GM18507 (cell line): ENCODE measurements around the gene SERPINA9.
"Not testable (repeated sequence)": the region's sequence is repeated elsewhere in the genome, so short reads cannot be mapped to it uniquely, and the experiment has no call there.

Experiments used
- DNase-seq: peaks from one replicate; pipeline ENCODE4 v3.0.0; 2011; ENCODE audit warnings: low read depth; ENCODE audit not compliant: insufficient read length; ENCODE audit errors: extremely low spot score
- FAIRE-seq: peaks from 2 replicates; lab custom pipeline; 2011; peaks lifted over from hg19 to GRCh38; lab: Jason Lieb, UNC

The SERPINA9 gene

GRCh38 chr14:94476023-94476422 lies at the start of gene SERPINA9:
SERPINA9 (minus strand) TSS chr14:94476197; CDS start chr14:94469840, 6,357 bp downstream.
- FAIRE-seq (no peak), DNase-seq (no peak)

- no peak for DNase-seq
- no peak for FAIRE-seq
Observed at GRCh38 chr14:94524093-94524492, 48.1 kb upstream of the SERPINA9 start.

DNA sequence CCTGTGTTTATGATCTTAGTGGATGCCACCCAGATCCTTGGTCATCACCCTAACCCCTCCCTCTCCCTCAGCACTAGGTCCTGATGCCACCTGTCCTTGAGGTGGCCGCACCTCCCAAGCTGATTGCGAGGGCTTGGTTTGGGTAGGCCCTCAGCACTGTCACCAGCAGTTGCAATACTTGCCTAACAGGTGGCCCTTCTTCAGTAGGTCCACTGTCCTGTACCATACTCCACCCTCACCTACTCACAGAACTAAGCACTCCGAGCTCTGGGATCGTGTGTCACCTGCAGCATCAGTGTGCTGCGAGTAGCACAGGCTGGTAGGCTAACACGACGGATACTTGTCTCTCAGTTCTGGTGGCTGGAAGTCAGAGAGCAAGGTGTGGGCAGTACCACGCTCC lies 47.3 kb upstream of the SERPINA9 start:
- FAIRE-seq (no peak), DNase-seq (no peak)

DNA sequence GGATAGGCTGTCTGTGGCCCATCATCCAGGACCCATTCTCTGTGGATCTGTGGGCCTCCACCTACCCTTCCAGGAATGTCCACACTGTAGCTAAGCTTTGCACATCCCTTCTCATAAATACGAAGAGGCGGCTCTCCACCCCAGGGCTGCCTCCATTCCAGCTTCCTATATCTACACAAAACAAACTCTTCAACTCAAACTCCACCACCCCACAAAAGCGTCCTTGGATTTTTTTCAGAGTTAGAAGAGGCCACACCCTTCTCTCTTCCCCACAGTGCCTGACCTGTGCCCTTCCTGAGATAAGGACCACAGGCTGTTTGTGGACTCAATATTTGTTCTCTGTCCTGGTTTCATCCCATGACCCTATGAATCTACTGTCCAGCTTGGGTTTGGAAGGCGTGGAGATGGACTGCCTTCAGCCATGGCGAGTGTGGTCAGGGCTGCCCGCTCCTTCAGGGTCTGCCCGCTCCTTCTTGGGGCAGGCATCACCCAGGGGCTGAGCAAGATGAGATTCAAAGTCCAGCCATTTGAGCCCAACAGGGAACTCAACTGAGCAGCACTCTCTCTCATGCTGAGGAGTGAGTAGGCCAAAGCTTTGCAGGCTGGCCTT lies 46.2 kb upstream of the SERPINA9 start:
- DNase-seq (no peak), FAIRE-seq (no peak)

GRCh38 chr14:94521375-94522114 lies 45.5 kb upstream of the SERPINA9 start:
- FAIRE-seq = no peak

GRCh38 chr14:94517641-94518257 lies 41.8 kb upstream of the SERPINA9 start:
- FAIRE-seq (no peak), DNase-seq (no peak)

More at GRCh38 chr14:94521375-94522114, 45.5 kb upstream of the SERPINA9 start:
- DNase-seq = no peak

GRCh38 chr14:94517248-94517640 lies 41.2 kb upstream of the SERPINA9 start:
- FAIRE-seq = no peak

GRCh38 chr14:94515856-94516255 lies 39.9 kb upstream of the SERPINA9 start:
- DNase-seq = no peak

More at GRCh38 chr14:94517248-94517640, 41.2 kb upstream of the SERPINA9 start:
- DNase-seq = no peak

DNA sequence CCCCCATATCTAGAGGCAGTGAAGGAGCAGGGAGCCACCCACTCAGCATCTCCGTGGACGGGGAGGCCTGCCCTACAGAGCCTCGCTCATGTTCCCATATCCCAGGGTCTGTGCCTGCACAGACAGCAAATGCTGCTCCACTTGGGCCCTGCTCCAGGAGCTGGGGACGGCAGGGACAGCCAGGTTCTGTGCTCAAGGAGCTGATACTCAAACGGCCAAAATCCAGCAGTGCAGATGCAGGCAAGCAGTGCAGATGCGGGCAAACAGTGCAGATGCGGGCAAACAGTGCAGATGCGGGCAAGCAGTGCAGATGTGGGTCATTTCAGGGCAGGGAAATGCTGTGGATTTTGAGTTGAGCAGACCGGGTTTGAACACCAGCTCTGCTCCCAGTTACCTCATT lies 39.4 kb upstream of the SERPINA9 start:
- FAIRE-seq (no peak), DNase-seq (no peak)

More at GRCh38 chr14:94515856-94516255, 39.9 kb upstream of the SERPINA9 start:
- FAIRE-seq = no peak

DNA sequence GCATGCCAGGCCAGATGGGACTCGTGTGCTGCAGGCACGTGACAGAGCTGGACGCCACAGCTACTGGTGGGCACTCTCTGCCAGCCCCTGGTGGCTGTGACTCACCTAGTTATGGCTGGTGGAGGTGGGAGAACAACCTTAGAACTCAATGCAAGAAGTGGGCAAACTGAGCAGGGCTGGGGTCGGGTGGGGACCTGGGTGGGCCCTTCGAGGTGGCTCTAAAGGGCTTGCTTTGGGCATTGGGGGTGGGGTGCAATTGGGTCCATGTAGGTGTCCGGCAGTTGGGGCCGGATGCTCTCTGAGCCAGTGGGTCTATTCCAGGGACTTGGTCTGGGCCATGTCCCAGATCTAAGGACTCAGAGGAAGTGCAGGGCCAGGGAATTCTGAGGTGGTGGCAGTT lies 38.4 kb upstream of the SERPINA9 start:
- DNase-seq (no peak), FAIRE-seq (no peak)

GRCh38 chr14:94510481-94510880 lies 34.5 kb upstream of the SERPINA9 start:
- DNase-seq, FAIRE-seq: not testable (repeated sequence)

DNA sequence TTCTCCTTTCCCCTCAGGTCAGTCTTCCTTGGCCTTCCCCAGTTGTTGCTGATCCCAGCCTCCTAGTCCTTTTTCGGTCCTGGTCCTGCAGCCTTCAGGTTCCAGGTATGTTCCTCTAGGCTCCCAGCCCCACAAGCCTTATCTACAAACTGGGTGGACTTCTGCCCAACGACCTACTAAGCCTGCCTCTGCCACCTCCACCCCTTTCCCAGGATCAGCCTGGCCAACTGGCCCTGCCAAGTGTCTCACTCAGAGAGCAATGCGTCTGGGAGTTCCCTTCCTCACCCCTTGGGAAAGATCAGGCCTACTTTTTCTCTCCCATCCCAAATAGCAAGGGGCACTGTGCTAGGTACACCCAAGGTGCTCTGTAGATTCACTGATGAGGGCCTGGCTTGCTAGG lies 33.4 kb upstream of the SERPINA9 start, which contains the start of gene SERPINA12:
Gene SERPINA12 (minus strand): TSS at position 114 of the 400 bp plus-strand sequence. CDS start 11,072 bp downstream, outside the sequence.
- DNase-seq = no peak
- no peak for FAIRE-seq

- FAIRE-seq = no peak
- no peak for DNase-seq
Observed at GRCh38 chr14:94505641-94506040, 29.6 kb upstream of the SERPINA9 start.

- FAIRE-seq (no peak), DNase-seq (no peak)
Observed at GRCh38 chr14:94505206-94505605, 29.2 kb upstream of the SERPINA9 start.

- FAIRE-seq = no peak
- no peak for DNase-seq
Observed at GRCh38 chr14:94501588-94502516, 25.9 kb upstream of the SERPINA9 start.

DNA sequence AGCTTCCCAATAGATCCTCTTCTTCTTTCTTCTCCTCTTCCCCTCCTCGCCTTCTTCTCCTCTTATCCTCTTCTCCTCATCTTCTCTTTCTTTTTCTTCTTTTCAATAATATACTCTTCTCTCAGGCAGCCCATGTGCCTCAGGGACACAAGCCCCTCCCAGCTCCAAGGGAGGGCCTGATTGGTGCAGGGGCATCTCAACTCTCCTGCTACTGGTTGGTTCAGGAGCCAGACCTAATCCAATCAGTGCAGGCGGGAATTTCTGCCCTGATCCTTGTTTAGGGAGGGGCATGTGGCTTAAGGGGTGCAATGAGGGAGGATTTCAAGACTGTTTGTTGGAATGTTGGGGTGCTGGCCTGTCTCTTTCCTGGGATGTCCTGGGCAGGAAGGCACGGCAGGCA lies 24.3 kb upstream of the SERPINA9 start:
- FAIRE-seq (no peak), DNase-seq (no peak)

DNA sequence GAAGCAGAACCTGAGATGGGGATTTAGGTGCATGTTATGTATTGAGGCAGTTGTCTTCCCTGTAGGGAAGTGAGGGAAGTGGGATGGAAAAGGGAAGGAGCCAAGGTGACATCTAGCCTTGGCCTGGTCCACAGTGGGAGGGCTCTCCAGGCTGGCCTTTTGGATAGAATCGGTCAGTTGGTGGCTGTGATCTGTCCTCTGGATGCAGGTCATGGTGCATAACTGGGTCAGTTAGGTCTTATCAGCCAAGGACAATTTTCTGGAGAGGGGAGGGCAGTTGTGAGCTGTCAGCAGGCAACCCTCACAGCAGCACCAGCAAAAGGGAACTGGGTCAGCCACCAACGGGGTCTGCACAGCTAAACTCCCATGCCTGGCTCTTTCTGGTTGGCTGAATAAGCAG lies 23.7 kb upstream of the SERPINA9 start:
- FAIRE-seq (no peak), DNase-seq (no peak)

DNA sequence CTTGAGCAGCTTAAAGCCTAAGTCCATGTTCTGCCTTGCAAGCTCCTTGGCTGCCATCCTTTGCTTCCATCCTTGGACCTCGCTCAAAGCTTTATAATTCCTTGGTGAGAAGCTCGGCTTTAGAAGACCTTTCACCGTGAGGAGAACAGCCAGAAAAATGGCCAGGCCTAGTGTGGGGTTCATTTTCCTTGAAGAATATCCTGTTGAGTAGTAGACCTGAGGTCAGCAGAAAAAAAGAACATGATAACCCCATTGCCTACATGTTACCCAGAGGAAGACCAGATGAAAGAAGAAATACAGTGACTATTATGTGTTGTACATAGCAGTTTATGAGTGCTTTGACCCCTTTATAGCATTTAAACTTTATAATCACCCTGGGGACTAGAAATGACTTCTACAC lies 22.2 kb upstream of the SERPINA9 start:
- FAIRE-seq (no peak), DNase-seq (no peak)

- FAIRE-seq = no peak
- no peak for DNase-seq
Observed at GRCh38 chr14:94494085-94494484, 18.1 kb upstream of the SERPINA9 start.
